HG03097 (cell line): ENCODE measurements around the gene ALDOA.

Experiments
- ATAC-seq: cut with Tn5 transposase; IDR thresholded peaks from one replicate; pipeline ENCODE4 v1.9.1; 2021; ENCODE audit not compliant: unreplicated experiment, low FRiP score

ALDOA gene

DNA sequence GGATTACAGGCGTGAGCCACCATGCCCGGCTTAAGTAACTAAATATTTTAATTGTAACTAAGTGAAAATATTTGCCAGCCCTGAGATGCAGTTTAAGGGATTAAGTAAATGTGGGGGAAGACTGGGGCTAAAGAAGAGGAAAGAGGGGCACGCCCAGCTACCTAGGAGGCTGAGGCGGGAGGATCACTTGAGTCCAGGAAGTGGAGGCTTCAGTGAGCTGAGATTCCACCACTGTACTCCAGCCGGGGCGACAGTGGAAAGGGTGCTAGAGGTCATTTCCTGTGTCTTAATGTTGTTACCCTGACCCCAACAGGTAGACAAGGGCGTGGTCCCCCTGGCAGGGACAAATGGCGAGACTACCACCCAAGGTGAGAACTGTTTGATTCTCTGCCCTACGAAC lies 2.8 kb downstream of the ALDOA start:
- ATAC-seq = no peak

DNA sequence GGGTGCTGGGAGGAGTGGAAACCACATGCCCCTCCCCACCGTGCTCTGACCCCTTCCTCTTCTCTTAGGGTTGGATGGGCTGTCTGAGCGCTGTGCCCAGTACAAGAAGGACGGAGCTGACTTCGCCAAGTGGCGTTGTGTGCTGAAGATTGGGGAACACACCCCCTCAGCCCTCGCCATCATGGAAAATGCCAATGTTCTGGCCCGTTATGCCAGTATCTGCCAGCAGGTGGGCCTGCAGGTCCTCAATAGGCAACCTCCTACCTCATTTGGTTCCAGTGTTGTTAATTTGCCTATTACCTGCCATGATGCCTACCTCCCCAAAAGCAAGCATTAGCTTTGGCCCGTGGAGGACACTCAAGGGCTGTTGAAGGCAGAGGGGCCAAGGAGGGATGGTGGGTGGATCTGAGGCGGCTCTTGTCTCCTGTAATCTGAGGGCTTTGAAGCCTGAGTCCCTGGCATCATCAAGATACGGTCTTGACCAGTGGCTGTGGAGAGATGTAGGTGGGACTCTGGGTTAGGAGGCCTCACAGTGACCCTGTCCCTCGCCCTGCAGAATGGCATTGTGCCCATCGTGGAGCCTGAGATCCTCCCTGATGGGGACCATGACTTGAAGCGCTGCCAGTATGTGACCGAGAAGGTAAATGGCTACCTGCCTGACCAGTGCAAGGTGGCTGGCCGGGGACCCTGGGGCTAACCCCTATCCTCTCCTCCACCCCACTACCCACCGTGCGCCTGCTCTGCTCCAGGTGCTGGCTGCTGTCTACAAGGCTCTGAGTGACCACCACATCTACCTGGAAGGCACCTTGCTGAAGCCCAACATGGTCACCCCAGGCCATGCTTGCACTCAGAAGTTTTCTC lies 3.4 kb downstream of the ALDOA start:
- ATAC-seq = no peak

- no peak for ATAC-seq
These were observed 4.3 kb downstream of the ALDOA start for GRCh38 chr16:30069611-30070462.

DNA sequence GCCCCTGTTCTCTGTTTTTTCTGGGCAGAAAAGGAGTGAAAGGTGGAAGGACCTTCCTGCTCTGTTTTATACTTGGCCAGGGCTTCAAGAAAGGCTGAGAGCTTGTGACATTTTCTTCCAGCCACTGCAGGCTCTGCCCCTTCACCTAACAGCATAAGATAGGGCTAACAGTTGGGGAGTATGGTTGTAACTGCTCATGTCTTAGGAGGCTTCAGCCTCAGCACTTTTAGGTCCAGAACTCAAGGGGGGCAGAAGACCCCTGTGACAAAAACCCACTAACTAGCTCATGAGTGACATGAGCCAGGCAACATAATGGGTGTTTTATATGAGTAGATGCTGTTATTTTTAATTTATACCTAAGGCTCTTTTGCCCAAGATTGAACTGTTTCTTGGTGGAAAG lies 4.9 kb downstream of the ALDOA start:
- ATAC-seq = no peak

DNA sequence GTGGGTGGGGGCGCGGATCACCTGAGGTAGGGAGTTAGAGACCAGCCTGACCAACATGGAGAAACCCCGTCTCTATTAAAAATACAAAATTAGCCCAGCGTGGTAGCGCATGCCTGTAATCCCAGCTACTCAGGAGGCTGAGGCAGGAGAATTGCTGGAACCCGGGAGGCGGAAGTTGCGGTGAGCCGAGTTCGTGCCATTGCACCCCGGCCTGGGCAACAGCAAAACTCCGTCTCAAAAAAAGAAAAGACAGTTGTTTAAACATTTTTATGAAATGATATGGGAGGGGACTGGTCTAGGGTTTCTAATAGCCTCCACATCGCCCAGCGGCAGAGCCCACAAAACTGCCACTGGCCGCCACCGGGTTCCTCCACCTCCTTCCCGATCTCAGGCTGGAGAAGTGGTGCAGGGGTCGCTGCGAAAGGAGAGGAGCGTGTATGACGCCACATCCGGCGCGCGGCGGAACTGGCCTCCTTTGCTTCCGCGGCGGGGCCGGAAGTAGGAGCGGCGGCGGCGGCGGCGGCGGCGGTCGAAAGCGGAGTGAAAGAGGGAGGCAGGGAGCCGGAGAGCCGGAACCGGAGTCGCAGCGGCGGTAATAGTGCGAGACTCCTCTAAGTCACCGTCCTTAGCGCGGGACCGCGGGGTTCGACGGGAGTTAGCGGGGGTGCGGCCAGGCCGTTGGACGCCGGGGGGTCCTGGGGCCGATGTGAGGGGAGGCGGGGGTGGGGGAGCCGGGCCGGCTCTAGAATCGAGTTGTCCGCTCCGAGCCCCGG lies 10.1 kb downstream of the ALDOA start, which contains the start of gene PPP4C:
PPP4C (plus strand) TSS at position 492 of the 773 bp plus-strand sequence. CDS start 384 bp downstream, outside the sequence.
- ATAC-seq = peak; percentile 70

DNA sequence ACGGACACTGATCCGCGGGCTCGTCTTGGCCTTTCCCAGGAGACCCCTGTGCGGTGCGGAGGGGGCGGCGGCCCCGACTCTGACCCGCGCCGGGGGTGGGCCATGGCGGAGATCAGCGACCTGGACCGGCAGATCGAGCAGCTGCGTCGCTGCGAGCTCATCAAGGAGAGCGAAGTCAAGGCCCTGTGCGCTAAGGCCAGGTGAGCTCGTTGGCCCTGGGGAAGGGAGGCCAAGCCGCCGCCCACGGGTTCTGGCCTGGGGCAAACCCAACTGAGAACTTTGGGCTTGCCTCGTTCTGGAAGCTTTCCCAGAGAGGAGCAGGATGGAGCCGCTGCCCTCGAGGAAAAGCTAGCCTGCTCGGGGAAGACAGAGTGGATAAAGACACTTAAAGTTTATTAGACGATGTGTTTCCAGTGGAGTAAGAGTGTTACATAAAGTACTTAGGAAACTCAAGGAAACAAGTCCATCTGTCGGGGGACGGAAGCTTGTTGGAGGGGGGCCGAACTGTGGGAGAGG lies 10.8 kb downstream of the ALDOA start:
- peak; percentile 22 for ATAC-seq

- ATAC-seq = no peak
These were observed 12.1 kb downstream of the ALDOA start for GRCh38 chr16:30077656-30078055.

DNA sequence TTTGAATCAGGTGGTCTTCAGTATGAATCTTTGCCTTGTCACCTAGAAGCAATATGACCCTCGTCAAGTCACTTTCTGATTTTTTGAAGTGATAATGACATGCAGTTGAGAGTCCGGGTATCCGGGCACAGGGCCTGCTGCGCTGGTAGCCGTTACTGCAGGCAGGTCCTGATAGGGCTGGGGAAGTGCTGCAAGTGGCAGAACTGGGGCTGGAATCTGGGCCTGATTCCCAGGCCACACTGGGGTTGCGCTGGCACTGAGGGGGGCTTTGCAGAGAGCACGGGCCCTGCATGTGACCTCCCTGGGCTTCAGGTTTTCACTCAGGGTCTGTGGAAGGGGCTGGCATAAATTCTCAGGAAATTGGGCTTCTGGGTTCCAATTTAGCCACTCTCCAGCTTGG lies 13.2 kb downstream of the ALDOA start:
- ATAC-seq = no peak

DNA sequence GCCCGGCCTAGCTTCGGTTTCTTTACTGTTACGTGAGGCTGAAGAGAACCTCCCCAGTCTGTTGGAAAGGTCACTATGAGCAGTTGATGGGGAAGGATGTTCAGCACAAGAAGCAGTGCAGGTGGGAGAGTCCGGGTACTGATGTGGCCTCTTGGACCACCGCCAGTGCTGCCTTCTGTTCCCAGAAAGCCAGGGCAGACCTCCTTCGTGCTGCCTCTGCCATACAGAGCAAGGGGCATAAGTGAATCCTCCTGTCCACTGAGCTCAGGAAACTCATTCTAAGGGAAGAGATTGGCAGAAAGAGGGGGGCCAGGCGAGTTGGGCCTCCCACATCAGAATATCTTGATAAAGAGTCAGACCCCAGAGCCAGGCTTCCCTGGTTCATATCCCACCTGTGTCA lies 13.9 kb downstream of the ALDOA start:
- no peak for ATAC-seq

GRCh38 chr16:30082545-30083090 lies 17.1 kb downstream of the ALDOA start:
- no peak for ATAC-seq

DNA sequence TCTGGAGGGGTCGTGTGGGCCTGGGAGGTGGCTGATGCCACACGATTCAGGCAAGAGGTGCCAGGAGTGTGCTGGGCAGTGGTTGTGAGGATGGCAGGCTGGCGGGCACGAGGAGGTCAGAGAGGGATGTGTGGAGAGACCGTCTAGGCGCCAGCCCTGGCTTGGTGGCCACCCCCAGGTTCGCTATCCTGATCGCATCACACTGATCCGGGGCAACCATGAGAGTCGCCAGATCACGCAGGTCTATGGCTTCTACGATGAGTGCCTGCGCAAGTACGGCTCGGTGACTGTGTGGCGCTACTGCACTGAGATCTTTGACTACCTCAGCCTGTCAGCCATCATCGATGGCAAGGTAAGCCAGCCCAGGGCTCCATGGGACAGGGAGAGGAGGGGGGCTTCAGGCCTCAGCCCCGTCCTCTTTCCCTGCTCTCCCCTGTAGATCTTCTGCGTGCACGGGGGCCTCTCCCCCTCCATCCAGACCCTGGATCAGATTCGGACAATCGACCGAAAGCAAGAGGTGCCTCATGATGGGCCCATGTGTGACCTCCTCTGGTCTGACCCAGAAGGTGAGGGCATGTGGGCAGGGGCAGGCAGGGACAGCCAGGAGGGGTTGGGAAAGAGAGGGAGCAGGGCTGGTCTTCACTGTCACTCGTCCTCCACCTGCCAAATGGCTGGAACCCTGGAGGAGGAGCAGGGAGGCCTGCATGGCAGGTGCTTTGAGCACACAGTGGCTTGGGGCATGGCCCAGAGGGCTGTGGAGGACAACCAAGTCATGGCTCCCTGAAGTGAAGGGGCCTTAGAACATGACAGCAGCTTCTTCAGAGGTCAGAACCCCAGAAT lies 17.9 kb downstream of the ALDOA start:
- no peak for ATAC-seq

DNA sequence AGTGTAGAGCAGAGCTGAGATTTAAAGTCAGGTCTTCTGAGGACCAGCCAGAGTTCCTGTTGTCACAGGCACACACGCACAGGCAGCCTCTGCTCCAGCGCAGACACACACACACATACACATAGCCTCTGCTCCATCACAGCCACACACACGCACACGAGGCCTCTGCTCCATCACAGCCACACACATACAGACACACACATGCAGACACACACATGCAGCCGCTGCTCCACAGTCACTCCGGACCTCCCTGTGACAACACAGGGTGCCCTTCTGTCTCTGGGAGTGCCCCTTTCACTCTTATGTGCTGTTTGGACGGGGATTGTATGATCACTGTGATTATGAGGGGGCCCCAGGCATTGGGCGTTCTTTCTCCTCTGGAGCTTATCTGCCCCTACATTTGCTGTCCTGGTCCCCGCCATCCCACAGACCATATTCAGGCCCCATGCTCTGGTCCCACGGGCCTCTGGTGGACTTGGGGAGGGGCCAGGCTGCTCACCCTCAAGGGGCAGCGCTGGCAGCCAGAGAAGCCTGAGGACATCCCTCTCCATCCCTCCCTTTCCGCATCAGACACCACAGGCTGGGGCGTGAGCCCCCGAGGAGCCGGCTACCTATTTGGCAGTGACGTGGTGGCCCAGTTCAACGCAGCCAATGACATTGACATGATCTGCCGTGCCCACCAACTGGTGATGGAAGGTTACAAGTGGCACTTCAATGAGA lies 18.7 kb downstream of the ALDOA start:
- no peak for ATAC-seq

DNA sequence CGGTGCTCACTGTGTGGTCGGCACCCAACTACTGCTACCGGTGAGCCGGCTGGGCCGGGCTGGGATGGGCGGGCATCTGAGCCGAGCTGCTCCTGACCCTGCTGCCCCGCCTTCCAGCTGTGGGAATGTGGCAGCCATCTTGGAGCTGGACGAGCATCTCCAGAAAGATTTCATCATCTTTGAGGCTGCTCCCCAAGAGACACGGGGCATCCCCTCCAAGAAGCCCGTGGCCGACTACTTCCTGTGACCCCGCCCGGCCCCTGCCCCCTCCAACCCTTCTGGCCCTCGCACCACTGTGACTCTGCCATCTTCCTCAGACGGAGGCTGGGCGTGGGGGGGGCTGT lies 19.2 kb downstream of the ALDOA start:
- no peak for ATAC-seq

- no peak for ATAC-seq
These were observed 19.7 kb downstream of the ALDOA start for GRCh38 chr16:30085247-30085646.

GRCh38 chr16:30085820-30086219 lies 20.3 kb downstream of the ALDOA start:
- ATAC-seq = no peak

- ATAC-seq = no peak
These were observed 21.0 kb downstream of the ALDOA start for GRCh38 chr16:30086291-30087140.

- ATAC-seq = no peak
These were observed 21.8 kb downstream of the ALDOA start for GRCh38 chr16:30087181-30087898.
